Measurements from ENCODE around the gene TOR4A.

DNA sequence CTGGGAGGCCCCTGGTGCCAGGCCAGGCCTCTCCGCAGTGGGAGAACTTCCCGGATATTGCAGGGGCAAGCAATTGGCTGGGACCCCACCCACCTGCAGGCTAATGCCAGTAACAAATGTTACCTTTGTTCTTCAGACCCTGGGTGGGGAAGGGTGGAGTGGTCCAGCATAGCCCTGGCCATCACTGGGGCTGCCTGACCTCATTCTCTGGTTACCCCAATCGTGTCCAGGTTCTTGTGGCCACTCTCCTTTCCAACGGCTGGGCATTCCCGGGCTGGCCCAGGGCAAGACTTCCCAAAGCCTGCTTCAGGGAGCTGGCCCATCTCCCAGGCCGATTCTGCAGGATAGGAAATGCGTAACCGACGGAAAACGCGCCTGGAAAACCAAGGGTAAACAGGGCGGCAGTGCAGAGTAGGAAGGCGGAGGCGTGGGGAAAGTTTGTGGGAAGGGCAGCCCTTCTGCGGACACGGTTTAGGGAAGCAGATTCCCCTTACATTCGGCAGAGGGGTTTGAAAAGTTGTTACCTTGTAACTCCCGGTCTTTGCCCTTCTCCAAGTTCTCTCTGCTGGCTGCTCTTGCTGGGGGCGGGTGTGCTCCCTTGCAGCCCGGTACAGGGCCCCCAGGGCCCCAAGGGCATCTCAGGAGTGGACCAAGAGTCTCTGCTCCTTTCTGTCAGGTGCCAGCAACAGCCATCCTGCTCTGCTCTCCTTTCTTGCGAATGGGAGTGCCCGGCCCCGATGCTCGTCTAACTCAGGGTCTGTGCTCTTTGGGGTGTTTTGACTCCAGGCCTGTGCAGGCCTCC is 21.1 kb downstream of the TOR4A start:
- TF ChIP-seq, protein P1, sequence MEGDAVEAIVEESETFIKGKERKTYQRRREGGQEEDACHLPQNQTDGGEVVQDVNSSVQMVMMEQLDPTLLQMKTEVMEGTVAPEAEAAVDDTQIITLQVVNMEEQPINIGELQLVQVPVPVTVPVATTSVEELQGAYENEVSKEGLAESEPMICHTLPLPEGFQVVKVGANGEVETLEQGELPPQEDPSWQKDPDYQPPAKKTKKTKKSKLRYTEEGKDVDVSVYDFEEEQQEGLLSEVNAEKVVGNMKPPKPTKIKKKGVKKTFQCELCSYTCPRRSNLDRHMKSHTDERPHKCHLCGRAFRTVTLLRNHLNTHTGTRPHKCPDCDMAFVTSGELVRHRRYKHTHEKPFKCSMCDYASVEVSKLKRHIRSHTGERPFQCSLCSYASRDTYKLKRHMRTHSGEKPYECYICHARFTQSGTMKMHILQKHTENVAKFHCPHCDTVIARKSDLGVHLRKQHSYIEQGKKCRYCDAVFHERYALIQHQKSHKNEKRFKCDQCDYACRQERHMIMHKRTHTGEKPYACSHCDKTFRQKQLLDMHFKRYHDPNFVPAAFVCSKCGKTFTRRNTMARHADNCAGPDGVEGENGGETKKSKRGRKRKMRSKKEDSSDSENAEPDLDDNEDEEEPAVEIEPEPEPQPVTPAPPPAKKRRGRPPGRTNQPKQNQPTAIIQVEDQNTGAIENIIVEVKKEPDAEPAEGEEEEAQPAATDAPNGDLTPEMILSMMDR (IDR thresholded peaks at IDR 0.05 in 2 of 3, conservative IDR thresholded peaks at IDR 0.05 in 1 of 3; ENCODE audit: control insufficient read depth in 2 of 3, extremely low read depth in 1 of 3, insufficient read depth in 1 of 3, low read depth in 3 of 3, low read length in 3 of 3) = no peak
- no peak for TF ChIP-seq EP300 (IDR thresholded peaks at IDR 0.05; ENCODE audit: borderline replicate concordance in 1 of 2, control insufficient read depth in 1 of 2, low read depth in 2 of 2, low read length in 2 of 2)

Measured in GM12878 (cell line).